HL-60 (cell line): ENCODE measurements around the gene ARX.

ENCODE experiments used
- REST ChIP-seq: IDR thresholded peaks from 2 replicates; pipeline ENCODE4 v1.6.1; 2012; ENCODE audit warnings: low read depth; ENCODE audit not compliant: insufficient replicate concordance
- TF ChIP-seq, protein P1 (sequence below): IDR thresholded peaks from one replicate; pipeline ENCODE4 v1.5.1; 2011; ENCODE audit warnings: low read length, control low read depth, inconsistent platforms; ENCODE audit not compliant: insufficient read depth

- TF ChIP-seq REST = no peak
- TF ChIP-seq, protein P1, sequence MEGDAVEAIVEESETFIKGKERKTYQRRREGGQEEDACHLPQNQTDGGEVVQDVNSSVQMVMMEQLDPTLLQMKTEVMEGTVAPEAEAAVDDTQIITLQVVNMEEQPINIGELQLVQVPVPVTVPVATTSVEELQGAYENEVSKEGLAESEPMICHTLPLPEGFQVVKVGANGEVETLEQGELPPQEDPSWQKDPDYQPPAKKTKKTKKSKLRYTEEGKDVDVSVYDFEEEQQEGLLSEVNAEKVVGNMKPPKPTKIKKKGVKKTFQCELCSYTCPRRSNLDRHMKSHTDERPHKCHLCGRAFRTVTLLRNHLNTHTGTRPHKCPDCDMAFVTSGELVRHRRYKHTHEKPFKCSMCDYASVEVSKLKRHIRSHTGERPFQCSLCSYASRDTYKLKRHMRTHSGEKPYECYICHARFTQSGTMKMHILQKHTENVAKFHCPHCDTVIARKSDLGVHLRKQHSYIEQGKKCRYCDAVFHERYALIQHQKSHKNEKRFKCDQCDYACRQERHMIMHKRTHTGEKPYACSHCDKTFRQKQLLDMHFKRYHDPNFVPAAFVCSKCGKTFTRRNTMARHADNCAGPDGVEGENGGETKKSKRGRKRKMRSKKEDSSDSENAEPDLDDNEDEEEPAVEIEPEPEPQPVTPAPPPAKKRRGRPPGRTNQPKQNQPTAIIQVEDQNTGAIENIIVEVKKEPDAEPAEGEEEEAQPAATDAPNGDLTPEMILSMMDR = no peak
Measured at GRCh38 chrX:25022499-25023325, 6.9 kb upstream of the ARX start.
